ENCODE data around the gene PABPN1. TPM values are rescaled to one million over a fixed set of nuclear protein-coding genes. Genes with fewer than 3 reads are reported as not detected.
"Not testable (repeated sequence)": the region's sequence is repeated elsewhere in the genome, so short reads cannot be mapped to it uniquely, and the experiment has no call there.

PABPN1 gene
- total RNA-seq, 1 donor from 2014 or later: 90.6 TPM

DNA sequence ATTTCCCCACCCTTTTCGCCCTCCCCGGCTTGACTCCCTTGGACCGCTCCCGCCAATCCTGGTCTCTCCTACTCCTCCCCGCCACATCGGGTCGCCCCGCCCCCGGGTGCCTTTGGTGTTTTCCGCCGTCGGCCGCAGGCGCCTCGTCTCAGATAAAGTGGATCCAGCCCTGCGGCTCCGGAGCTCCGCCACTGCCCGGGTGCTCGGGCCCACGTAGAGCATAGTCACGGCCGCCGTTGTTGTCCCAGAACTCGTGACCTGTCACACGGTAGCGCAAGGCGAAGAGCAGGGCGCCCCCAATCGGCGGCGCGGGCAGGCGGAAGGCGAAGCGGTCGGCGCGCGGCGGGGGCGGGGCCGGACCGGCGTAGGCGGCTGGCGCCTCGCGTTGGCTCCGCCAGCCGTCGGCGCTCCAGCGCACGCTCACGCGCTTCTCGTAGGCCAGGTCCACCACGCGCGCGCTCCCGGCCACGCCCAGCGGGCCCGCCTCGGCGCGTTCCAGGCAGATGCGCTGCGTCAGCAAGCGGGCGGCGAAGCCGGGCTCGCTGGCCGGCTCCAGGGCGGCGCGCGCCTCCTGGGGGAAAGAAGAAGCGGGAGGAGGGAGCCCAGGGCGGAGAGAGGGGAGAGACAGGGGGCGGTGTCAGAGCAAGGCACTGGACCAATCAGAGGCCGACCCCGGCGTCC lies 19.8 kb upstream of the PABPN1 start:
- DNase-seq (ENCODE audit: low read depth in 2 of 2): peak; percentile 95 to 99

DNA sequence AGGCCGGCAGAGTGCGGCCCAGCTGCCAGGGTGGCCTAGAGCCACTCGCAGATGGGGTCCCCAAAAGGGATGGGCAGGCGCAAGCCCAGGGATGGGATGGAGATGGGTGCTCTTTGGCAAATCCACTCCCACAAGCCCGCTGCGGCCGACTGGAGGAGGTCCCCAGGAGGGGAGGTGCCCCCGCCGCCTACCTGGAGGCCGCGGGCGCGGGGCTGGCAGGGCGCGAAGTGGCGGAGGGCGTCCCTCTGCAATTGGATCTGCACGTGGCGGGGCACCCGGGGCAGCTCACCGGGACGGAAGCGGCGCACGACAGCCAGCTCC lies 19.3 kb upstream of the PABPN1 start:
- no peak for DNase-seq (ENCODE audit: low read depth in 2 of 2)

DNA sequence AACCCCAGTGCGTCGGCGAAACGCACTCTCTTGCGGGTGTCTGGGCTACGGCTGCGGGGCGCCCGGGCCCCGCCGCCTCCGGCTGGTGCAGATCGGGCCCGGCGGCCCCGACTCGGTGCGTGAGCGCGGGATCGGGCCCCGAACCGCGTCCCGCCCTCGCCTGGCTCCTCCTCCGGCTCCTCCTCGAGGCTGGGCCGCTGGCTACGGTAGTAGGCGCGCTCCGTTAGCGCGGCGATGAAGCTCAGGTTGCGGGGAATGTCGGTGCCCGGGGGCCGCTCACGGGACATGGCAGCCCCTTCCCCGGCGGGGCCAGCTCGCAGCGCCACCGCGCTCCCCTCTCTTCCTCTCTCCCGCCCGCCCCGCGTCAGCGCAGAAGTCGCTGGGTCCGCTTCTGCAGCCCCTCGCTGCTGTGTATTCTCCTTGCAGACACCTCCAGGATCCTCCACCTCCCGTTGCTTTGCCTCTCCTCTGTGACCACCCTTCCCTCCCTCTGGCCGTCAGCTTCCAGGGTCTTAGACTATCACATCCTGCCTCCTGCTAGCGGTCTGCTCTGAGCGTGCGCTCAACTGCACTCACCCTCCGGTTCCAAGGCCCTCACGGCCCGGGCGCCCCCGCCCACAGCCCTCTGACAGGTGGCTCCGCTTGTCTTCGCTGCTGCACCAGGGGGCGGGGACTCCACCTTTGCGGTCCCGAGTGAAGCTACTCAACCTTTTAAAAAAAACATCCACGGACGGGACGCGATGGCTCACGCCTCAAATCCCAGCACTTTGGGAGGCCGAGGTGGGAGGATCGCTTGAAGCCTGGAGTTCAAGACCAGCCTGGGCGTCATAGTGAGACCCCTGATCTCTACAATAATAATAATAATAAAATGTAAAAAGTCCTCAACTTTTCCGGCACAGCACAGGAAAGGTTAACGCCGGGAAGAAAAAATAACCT lies 18.7 kb upstream of the PABPN1 start, which contains the start of gene PPP1R3E:
TSS of gene PPP1R3E (minus strand) at position 570 of the 936 bp plus-strand sequence. CDS start at position 287, 283 bp downstream.
- DNase-seq (ENCODE audit: low read depth in 2 of 2): peak in 1 of 2 donors; percentile 63

DNA sequence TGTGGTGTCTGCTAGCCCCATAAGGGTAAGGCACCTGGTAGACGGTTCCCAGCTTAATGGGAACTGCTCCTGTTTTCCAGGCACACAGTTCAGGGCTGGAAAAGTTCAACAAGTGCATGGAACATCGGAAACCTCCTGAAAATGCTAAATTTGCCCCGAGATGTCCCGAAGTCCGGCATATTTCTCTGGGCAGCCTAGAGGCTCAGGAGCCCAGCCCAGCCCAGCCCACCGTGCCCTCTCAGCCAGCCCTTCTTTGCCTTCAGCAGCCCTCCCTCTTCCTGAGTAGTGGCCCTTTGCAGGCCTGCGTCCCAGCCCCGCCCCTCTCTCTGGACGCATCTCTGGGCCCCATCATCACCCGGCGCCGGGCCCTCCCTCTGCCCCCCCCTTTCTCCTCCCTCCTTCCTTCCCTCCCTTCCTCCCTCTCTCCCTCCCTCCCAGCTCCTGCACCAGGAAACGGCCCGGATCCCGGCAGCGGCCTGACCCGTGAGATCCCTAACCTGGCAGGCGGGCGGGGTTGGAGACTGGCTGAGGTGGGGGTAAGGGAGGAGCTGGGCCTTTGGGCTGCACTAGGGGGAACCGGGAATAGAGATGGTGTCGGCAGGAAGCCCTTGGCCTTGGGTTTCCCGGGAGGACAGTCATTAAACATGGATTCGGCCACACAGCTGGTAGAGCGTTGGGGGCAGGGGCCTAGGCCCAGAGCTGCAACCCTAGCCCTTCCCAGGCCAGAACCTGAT lies 14.7 kb upstream of the PABPN1 start, which contains the start of gene BCL2L2:
TSS of gene BCL2L2 (plus strand) at position 422 of the 734 bp plus-strand sequence. CDS start 935 bp downstream, outside the sequence.
- DNase-seq (ENCODE audit: low read depth in 2 of 2): peak; percentile 78 to 93

DNA sequence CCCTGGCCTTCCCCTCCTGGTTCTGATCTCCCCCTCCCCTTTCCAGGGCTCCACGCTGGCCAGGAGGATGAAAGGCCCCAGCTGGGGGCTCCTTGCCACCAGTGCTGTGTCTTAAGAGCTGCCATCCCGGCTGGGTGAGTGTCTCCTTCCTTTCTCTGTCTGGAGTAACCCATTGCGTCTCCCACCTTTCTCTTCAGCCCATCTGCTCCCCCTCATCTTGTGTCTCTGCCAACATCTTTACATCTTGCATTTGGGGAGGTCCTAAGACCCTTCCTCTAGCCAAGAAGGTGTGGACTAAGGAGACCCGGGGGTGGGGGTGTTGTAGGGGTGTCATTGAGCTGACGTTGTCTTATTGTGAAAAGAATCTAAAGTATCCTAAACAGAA lies 14.1 kb upstream of the PABPN1 start:
- no peak for DNase-seq (ENCODE audit: low read depth in 2 of 2)

DNA sequence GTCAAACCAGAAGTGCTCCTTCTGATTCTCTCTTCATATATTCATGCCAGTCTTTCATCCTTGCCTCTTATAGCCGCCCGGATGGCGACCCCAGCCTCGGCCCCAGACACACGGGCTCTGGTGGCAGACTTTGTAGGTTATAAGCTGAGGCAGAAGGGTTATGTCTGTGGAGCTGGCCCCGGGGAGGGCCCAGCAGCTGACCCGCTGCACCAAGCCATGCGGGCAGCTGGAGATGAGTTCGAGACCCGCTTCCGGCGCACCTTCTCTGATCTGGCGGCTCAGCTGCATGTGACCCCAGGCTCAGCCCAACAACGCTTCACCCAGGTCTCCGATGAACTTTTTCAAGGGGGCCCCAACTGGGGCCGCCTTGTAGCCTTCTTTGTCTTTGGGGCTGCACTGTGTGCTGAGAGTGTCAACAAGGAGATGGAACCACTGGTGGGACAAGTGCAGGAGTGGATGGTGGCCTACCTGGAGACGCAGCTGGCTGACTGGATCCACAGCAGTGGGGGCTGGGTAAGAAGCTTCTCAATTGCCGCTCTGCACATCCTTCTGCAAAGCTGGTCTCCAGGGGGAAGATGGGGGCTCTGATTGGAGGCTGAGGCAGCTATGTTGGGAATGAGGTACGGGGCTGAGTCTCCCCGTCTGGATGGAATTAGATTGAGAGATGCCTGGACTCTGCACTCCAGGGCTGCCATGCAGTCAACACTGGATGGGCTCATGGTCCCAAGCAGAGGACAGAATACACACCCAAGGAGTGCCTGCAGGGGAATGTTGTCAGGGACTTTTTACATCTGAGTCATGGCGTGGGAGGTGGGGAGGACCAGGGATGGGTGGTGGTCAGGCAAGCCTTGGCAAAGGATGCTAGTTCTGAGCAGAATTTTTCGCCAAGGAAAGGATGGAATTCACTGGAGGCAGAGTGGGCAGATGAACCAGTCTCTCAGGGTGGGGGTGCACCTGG lies 13.3 kb upstream of the PABPN1 start:
- DNase-seq (ENCODE audit: low read depth in 2 of 2): no peak

DNA sequence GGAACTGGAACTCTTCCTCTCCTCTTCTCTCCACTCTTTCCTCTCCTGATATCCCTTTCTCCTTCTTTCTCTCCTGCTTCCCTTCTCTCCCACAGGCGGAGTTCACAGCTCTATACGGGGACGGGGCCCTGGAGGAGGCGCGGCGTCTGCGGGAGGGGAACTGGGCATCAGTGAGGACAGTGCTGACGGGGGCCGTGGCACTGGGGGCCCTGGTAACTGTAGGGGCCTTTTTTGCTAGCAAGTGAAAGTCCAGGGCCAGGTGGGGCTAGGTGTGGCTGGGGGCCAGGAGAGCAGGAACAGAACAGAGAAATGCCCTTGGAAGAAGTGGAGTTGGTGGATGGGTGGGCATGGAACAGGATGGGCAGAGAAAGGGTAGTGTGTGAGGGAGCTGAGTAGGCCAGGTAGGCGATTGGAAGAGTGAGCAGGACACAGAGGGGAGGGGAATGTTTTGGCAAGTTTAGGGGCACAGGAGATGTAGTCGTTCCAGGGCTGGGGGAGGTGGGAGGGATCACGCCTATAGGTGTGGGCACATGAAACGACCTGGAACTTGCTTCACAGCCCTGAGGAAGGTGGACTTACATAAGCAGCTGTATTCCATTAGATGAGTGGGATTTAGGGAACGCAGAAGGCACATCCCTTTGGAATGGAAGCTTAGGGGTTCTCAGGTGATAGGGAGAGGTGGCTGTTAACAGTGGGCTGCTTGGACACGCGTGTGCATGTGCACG lies 12.4 kb upstream of the PABPN1 start:
- no peak for DNase-seq (ENCODE audit: low read depth in 2 of 2)

DNA sequence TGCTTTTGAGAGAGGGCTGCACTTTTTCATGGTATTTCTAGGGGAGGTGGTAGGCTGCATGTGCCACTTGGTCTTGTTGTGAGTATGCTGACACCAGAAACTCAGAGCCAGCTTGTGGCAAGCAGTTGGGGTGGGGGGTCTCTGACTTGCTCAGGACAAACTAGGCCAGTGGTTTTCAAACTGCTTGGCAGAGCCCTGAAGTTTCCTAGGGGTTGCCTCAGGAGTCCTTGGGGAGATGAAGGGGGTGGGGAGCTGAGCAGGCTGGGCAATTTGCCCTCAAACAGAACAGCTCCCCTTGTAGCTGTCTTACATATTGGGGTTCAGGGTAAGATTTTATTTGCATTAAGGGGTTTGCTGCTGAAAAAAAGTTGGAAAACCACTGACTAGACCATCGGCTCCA lies 10.7 kb upstream of the PABPN1 start:
- DNase-seq (ENCODE audit: low read depth in 2 of 2): no peak

DNA sequence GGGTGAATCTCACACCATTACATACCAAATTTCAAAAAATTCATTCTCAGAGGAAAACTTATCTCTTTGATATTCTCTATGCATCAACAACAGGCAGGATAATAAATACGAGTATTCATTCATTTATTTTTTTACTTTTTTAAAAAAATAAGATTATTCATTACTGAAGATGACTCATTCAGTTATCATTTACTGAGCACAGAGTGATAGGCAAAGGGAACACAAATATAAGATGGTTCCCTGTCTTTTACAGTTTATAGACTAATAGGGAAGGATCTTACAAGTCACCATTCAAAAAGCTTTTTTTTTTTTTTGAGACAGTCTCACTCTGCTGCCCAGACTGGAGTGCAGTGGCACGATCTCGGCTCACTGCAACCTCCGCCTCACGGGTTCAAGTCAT lies 5.0 kb upstream of the PABPN1 start:
- DNase-seq (ENCODE audit: low read depth in 2 of 2): no peak

DNA sequence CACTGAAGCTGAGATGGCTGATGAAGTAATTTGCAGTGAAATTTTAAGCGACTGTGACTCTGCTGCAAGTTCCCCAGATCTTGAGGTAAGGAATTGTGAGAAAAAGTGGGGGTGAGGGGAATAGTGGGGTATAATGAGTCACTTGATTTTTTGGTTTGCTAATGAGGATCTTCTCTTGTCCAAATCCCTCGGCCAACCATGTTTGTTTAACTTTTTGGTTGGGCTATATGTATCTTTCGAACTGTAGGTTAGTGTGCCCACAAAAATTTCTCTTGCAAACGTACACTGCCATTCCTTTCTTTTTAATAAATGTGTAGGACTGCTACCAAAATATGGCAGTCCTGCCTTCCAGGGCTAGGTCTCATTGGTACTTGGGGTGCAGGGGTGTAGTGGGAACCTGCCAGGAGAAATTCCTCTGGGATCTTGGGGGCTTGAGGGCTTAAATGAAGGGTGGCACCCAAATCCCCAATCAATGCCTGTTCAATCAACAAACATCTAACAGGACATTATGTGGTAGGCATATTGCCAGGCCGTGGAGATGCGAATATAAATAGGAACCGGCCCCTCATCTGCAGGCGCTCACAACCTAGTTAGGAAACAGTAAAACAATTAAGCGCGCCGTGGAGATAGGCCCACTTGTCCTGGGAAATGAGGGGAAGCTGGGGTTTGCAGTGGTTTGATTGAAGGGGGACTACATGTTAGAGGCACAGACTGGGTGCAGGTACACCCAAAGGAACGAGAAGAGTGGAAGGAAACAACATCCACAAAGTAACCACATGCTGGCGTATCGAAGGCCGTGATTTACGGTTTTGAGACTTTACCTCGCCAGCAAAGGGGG lies 1.3 kb upstream of the PABPN1 start:
- DNase-seq (ENCODE audit: low read depth in 2 of 2): no peak

DNA sequence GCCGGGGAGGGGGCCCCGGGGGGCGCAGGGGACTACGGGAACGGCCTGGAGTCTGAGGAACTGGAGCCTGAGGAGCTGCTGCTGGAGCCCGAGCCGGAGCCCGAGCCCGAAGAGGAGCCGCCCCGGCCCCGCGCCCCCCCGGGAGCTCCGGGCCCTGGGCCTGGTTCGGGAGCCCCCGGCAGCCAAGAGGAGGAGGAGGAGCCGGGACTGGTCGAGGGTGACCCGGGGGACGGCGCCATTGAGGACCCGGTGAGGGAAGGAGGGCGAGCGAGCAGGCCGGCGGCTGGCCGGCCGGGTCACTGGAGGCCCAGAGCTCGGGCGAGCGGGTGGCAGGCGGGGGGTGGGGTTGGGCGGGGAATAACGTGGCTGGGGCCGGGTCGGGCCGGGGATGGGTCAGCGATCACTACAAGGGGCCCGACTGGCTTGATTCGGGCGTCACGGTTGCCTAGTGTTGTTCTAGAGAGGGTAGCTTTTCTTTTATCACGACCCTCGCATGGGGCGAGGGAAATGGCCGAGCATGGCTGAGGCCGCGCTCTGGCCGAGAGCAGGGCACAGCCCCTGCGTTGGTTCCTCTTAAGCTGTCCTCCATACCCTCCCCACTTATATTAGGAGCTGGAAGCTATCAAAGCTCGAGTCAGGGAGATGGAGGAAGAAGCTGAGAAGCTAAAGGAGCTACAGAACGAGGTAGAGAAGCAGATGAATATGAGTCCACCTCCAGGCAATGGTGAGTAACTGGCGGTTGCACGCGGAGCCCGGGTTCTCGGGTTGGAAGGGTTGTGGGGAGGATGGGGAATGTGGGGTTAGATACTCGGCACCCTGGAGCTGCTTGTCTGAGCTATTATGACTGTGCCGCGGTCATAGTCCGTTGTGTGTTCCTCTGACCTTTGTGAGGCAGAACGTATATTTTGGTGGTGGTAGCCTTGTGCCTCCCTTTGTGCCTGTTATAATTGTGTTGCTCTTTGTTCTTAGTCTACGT lies 603 bp downstream of the PABPN1 start:
- peak in 1 of 2 donors; percentile 51 for DNase-seq (ENCODE audit: low read depth in 2 of 2)

DNA sequence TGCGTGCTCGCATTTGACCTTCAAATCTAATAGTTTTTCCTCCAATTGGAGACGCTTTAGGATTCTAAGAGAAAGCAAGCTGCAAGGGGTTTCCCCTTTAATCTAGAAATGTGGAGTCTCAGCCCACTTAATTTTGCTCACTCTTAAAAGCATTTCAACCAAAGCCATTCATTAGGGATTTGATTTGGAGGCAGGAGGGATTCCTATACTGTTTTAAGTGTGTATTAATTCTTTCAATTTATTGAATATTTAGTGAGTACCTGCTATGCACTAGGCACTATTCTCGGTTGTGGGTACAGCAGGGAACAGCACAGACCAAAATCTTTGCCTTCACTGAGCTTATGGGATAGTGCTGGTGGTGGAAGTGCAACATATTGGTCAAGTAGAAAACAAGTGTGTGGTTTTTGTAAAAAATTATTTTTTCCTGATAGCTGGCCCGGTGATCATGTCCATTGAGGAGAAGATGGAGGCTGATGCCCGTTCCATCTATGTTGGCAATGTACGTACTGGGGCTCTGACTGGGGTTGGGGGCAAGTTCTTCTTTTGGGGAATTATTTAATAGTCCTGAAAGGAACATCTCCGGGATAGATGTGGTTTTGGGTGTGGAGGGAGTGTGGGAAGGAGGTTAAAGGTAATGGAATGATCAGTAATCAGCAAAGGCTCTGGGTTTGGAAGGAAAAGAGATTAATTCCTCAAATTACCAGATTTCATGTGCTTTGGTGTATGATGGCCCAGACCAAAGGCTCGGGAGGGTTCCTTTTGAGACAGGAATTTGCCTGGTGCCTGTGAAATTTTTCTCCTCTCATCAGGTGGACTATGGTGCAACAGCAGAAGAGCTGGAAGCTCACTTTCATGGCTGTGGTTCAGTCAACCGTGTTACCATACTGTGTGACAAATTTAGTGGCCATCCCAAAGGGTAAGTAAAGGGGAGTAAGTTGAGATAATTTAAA lies 1.6 kb downstream of the PABPN1 start:
- DNase-seq (ENCODE audit: low read depth in 2 of 2): no peak

DNA sequence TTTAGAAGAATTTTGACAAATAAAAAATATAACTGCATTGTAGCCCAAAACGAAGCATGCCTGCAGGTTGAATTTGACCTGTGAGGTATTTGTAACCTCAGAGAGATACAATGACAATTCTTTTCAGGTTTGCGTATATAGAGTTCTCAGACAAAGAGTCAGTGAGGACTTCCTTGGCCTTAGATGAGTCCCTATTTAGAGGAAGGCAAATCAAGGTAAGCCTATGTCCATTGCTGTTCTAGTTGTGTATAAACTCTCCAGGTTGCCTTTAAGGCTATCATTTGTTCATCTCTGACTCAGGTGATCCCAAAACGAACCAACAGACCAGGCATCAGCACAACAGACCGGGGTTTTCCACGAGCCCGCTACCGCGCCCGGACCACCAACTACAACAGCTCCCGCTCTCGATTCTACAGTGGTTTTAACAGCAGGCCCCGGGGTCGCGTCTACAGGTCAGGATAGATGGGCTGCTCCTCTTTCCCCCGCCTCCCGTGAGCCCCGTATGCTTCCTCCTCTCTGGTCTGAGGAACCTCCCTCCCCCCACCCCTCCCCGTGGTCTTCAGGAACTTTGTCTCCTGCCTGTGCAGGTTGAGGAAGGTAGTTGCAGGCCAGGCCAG lies 2.7 kb downstream of the PABPN1 start:
- DNase-seq (ENCODE audit: low read depth in 2 of 2): no peak

DNA sequence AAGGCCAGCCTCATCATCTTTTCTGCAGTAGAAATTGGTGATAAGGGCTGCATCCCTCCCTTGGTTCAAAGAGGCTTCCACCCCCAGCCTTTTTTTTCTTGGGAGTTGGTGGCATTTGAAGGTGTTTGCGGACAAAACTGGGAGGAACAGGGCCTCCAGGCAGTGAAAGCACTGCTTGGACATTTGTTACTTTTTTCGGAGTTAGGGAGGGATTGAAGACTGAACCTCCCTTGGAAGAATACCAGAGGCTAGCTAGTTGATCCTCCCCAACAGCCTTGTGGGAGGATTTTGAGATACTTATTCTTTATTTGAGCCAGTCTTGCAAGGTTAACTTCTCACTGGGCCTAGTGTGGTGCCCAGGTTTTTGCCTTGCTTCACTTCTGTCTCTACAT lies 3.2 kb downstream of the PABPN1 start:
- no peak for DNase-seq (ENCODE audit: low read depth in 2 of 2)

DNA sequence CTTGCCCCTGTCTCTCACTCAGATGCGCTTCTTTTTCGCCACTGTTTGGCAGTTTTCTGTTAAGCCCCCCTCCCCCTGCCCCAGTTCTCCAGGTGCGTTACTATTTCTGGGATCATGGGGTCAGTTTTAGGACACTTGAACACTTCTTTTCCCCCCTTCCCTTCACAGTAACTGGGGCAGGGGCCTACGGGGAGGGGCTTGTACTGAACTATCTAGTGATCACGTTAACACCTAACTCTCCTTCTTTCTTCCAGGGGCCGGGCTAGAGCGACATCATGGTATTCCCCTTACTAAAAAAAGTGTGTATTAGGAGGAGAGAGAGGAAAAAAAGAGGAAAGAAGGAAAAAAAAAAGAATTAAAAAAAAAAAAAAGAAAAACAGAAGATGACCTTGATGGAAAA lies 3.7 kb downstream of the PABPN1 start:
- DNase-seq (ENCODE audit: low read depth in 2 of 2): no peak

DNA sequence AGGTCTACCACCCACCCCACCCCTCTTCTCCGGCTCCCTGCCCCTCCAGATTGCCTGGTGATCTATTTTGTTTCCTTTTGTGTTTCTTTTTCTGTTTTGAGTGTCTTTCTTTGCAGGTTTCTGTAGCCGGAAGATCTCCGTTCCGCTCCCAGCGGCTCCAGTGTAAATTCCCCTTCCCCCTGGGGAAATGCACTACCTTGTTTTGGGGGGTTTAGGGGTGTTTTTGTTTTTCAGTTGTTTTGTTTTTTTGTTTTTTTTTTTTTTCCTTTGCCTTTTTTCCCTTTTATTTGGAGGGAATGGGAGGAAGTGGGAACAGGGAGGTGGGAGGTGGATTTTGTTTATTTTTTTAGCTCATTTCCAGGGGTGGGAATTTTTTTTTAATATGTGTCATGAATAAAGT lies 4.5 kb downstream of the PABPN1 start:
- not testable (repeated sequence) for DNase-seq (ENCODE audit: low read depth in 2 of 2)
